ENCODE measurements around the gene CFB. TPM values are rescaled to one million over a fixed set of nuclear protein-coding genes. Genes with fewer than 3 reads are reported as not detected.
"Not testable (repeated sequence)": the region's sequence is repeated elsewhere in the genome, so short reads cannot be mapped to it uniquely, and the experiment has no call there.

Gene CFB
- total and polyA plus RNA-seq, 2 of the 4 experiments (the other 2 are of a cell fraction), result 1.8 to 6.1 TPM

DNA sequence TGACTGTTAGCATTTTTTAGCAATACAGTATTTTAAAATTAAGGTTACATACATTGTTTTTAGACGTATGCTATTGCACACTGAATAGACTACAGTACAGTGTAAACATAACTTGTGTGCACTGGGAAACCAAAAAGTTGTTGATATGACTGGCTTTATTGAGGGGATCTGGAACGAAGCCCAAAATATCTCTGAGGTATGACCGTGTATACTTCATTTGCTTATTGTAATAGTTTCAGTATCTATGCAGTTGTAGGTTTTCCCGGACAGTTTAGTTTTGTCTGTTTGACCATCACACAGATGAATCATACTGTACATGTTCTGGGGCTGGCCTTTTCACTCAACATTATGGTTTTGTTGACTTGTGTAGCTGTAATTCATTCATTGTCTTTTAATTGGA, 37.1 kb upstream of the CFB start:
- ATAC-seq (ENCODE audit: low read depth) (peak; percentile 56), DNase-seq (peak; percentile 90)
- dilution Hi-C loops (cut with HindIII; ENCODE audit: low sequenced_read_pairs, unreplicated experiment) (no loop called here), in situ Hi-C loops (cut with MboI; ENCODE audit: low sequenced_read_pairs) (no loop called here), intact Hi-C loops (cut with micrococcal nuclease) (no loop called here)
- Histone ChIP-seq H3K9me3 (ENCODE audit: control insufficient read depth, insufficient read depth, low read length) (no peaks in the 10 kb centered on the region), H3K79me1 (ENCODE audit: low read depth in 1 of 2, low read length in 2 of 2) (no peaks in the 10 kb centered on the region), H2AFZ (replicated peaks; ENCODE audit: low read length, poor library complexity) (no peak overlapping the region), H3K9ac (ENCODE audit: low read depth, low read length) (no peak overlapping the region), H3K36me3 (ENCODE audit: control insufficient read depth, insufficient read depth, low read length) (no peaks in the 10 kb centered on the region), H2BK15ac (ENCODE audit: low read depth, low read length) (no peak overlapping the region), H3K23ac (ENCODE audit: low read depth, low read length) (peak overlapping the region; percentile 1; the same call in 1 of the 2 replicates), H2BK5ac (ENCODE audit: low read depth, low read length, poor library complexity, severe bottlenecking) (peak overlapping the region; percentile 48), H3K14ac (replicated peaks; ENCODE audit: low read depth, low read length) (no peak overlapping the region), H3K18ac (ENCODE audit: low read depth, low read length) (no peak overlapping the region), H4K91ac (ENCODE audit: insufficient read depth, low read depth, low read length) (no peak overlapping the region), H4K20me1 (ENCODE audit: insufficient read depth, low read length) (no peaks in the 10 kb centered on the region), H3K27ac (ENCODE audit: insufficient read depth, low read length) (no peak overlapping the region), H2BK120ac (ENCODE audit: low read depth, low read length) (no peak overlapping the region), H4K8ac (ENCODE audit: low read depth in 2 of 2, low read length in 2 of 2) (no peak overlapping the region), H3K9me1 (ENCODE audit: insufficient read depth, low read length) (peaks cover 12% of the 10 kb centered on the region; the same call in 1 of the 2 replicates), H3K4me1 (ENCODE audit: control insufficient read depth, insufficient read depth, low read length) (peaks cover 7% of the 10 kb centered on the region), H4K5ac (ENCODE audit: low read depth, low read length) (no peak overlapping the region), H3K27me3 (ENCODE audit: control insufficient read depth, insufficient read depth, low read length) (no peaks in the 10 kb centered on the region), H3K56ac (ENCODE audit: extremely low read depth, insufficient read depth, low read length) (no peak overlapping the region), H2AK9ac (replicated peaks; ENCODE audit: low read depth, low read length, poor library complexity) (no peak overlapping the region), H3K4me2 (ENCODE audit: low read depth, low read length) (peak overlapping the region; percentile 86), H2BK20ac (ENCODE audit: low read depth, low read length) (no peak overlapping the region), H3K4me3 (ENCODE audit: insufficient read depth, low read depth, low read length) (no peak overlapping the region), H2AK5ac (ENCODE audit: low read depth, low read length) (no peak overlapping the region), H3K4ac (ENCODE audit: low read depth, low read length) (no peak overlapping the region; the same call in 1 of the 2 replicates)
- ChIA-PET POLR2A (ENCODE audit: unreplicated experiment) (no interaction called here), CTCF (no interaction called here)
- no TSS peak for BruUV-seq (replicated peaks)
- 0% methylated on average over 1 of the region's 4 CpGs; no CpG with 5 or more reads in 1 of the 2 experiments for WGBS, 2 experiments (ENCODE audit: extremely low coverage in 2 of 2, insufficient read length in 1 of 2)
- TF ChIP-seq RCOR1 (IDR thresholded peaks at IDR 0.05; ENCODE audit: insufficient replicate concordance, low read length), result no peak
- no peak for TF ChIP-seq MAZ (IDR thresholded peaks at IDR 0.05; ENCODE audit: borderline replicate concordance, low read depth, low read length)
- TF ChIP-seq SMC3 (IDR thresholded peaks at IDR 0.05; ENCODE audit: low read depth, low read length), result no peak
- TF ChIP-seq NFE2L2 (IDR thresholded peaks at IDR 0.05; ENCODE audit: low read depth, low read length), result no peak
- TF ChIP-seq POLR2A (IDR thresholded peaks at IDR 0.05; ENCODE audit: low read depth, low read length), result no peak
- TF ChIP-seq BHLHE40 (IDR thresholded peaks at IDR 0.05; ENCODE audit: low read depth, low read length), result no peak
- no peak for TF ChIP-seq RAD21 (IDR thresholded peaks at IDR 0.05; ENCODE audit: low read length)
- TF ChIP-seq, protein P1, sequence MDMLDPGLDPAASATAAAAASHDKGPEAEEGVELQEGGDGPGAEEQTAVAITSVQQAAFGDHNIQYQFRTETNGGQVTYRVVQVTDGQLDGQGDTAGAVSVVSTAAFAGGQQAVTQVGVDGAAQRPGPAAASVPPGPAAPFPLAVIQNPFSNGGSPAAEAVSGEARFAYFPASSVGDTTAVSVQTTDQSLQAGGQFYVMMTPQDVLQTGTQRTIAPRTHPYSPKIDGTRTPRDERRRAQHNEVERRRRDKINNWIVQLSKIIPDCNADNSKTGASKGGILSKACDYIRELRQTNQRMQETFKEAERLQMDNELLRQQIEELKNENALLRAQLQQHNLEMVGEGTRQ (IDR thresholded peaks at IDR 0.05; ENCODE audit: low read depth, low read length), result no peak

DNA sequence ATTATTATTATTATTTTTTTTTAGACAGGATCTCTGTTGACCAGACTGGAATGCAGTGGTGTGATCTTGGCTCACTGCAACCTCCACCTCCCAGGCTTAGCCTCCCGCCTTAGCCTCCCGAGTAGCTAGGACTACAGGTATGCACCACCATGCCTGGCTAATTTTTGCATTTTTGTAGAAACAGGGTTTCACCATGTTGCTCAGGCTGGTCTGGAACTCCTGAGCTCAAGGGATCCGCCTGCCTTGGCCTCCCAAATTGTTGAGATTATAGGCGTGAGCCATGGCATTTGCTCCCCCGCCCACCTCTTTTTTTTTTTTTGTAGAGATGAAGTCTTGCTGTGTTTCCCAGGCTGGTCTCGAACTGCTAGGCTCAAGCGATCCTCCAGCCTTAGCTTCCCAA, 36.6 kb upstream of the CFB start:
- H3K9me3 ChIP-seq (ENCODE audit: control insufficient read depth, insufficient read depth, low read length); in situ Hi-C loops (cut with MboI; ENCODE audit: low sequenced_read_pairs); H3K4me1 ChIP-seq (ENCODE audit: control insufficient read depth, insufficient read depth, low read length); H3K14ac ChIP-seq (replicated peaks; ENCODE audit: low read depth, low read length); H4K20me1 ChIP-seq (ENCODE audit: insufficient read depth, low read length); dilution Hi-C loops (cut with HindIII; ENCODE audit: low sequenced_read_pairs, unreplicated experiment); H3K36me3 ChIP-seq (ENCODE audit: control insufficient read depth, insufficient read depth, low read length); H3K23ac ChIP-seq (ENCODE audit: low read depth, low read length); H3K4me3 ChIP-seq (ENCODE audit: insufficient read depth, low read depth, low read length); H2AFZ ChIP-seq (replicated peaks; ENCODE audit: low read length, poor library complexity); H3K56ac ChIP-seq (ENCODE audit: extremely low read depth, insufficient read depth, low read length); H3K9ac ChIP-seq (ENCODE audit: low read depth, low read length); H4K5ac ChIP-seq (ENCODE audit: low read depth, low read length); BruUV-seq (replicated peaks); POLR2A ChIA-PET (ENCODE audit: unreplicated experiment); H2BK15ac ChIP-seq (ENCODE audit: low read depth, low read length); H2AK9ac ChIP-seq (replicated peaks; ENCODE audit: low read depth, low read length, poor library complexity); H3K18ac ChIP-seq (ENCODE audit: low read depth, low read length); intact Hi-C loops (cut with micrococcal nuclease); DNase-seq; ATAC-seq (ENCODE audit: low read depth); H3K79me1 ChIP-seq (ENCODE audit: low read depth in 1 of 2, low read length in 2 of 2); H3K27me3 ChIP-seq (ENCODE audit: control insufficient read depth, insufficient read depth, low read length); H3K4me2 ChIP-seq (ENCODE audit: low read depth, low read length): not testable (repeated sequence)
- Histone ChIP-seq H3K9me1 (ENCODE audit: insufficient read depth, low read length) (peaks cover 12% of the 10 kb centered on the region; the same call in 1 of the 2 replicates), H2BK5ac (ENCODE audit: low read depth, low read length, poor library complexity, severe bottlenecking) (peak overlapping the region; percentile 61), H2BK20ac (ENCODE audit: low read depth, low read length) (peak overlapping the region; percentile 33; the same call in 1 of the 2 replicates), H3K4ac (ENCODE audit: low read depth, low read length) (peak overlapping the region; percentile 64; the same call in 1 of the 2 replicates), H2BK120ac (ENCODE audit: low read depth, low read length) (peak overlapping the region; percentile 70; the same call in 1 of the 2 replicates), H4K91ac (ENCODE audit: insufficient read depth, low read depth, low read length) (peak overlapping the region; percentile 40), H4K8ac (ENCODE audit: low read depth in 2 of 2, low read length in 2 of 2) (peak overlapping the region in 1 of 2 experiments; percentile 48; a peak in 2 of 4 replicates), H3K27ac (ENCODE audit: insufficient read depth, low read length) (peak overlapping the region; percentile 39; the same call in 1 of the 2 replicates), H2AK5ac (ENCODE audit: low read depth, low read length) (peak overlapping the region; percentile 96)
- WGBS, 2 experiments (ENCODE audit: extremely low coverage in 2 of 2, insufficient read length in 1 of 2), result 100% methylated on average over 2 of the region's 7 CpGs; no CpG with 5 or more reads in 1 of the 2 experiments
- CTCF ChIA-PET, result interaction anchor here (0.6 to 1.0 kb wide), 2 partner anchors 14 to 150 kb away, joined by 3 to 7 read pairs; no protein-coding TSS in a partner anchor

Measured in IMR-90 (cell line).